ENCODE measurements around the gene AMBRA1. TPM values are rescaled to one million over a fixed set of nuclear protein-coding genes. Genes with fewer than 3 reads are reported as not detected.

The AMBRA1 gene
- total and polyA plus RNA-seq, 11 donors, result 5.6 to 23.5 (median 16.2) TPM

DNA sequence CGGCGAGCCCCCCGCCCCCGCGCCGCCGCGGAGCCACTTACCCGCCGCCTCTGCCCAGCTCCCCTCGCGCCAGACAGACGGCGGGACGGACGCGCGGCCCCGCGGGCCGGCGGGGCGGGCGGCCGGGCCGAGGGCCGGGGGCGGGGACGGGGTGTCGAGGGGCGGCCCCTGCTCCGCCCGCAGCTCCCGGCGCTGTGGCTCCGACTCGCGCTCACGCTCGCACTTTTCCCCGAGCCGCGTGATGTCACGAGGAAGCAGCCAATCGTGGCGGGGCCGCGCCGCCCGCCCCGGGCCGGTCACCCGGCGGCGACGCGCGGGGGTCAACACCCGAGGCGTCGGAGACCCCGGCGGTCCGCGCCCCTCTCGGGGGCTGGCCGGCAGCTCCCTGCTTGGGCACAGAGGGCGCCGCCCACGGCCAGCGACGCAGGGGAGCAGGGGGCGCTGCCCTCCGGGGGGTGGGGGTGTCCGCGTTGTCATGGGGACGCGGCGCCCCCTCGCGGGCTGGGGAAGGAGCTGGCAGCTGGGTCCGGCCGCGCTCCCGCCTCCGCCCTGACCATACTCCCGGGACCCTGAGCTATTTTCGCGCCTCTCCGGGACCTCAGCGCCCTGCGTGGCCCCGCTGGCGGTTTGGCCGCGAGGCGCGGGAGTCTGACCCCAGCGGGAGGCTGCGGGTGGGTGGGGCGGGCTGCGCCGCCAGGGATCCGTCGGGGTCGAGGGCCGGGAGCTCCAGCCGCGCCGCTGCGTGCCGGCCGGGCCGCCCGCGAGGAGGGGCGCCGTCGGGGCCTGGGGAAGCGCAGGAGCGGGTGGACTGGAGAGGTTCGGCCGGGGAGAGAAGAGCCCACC lies 202.0 kb downstream of the AMBRA1 start, which contains the start of gene CHRM4:
Gene CHRM4 (minus strand): TSS at position 199 of the 843 bp plus-strand sequence. CDS start 5,219 bp downstream, outside the sequence.
- H3K27me3 ChIP-seq, result peaks cover 11 to 58% (median 27%) of the 10 kb centered on the region in 9 donors
- peaks cover 0 to 8% (median 4%) of the 10 kb centered on the region in 9 donors for H3K36me3 ChIP-seq
- DNase-seq (no peak), ATAC-seq (peak in 1 of 4 donors; percentile 11)
- peak within 1 kb of the TSS; percentile 7 to 55 (median 44) for H3K4me3 ChIP-seq
- peaks cover 0 to 53% (median 28%) of the 10 kb centered on the region in 12 donors for H3K4me1 ChIP-seq
- intact Hi-C loops (cut with DNase I), result loop anchor here in 9 of 10 donors (2.0 to 10.0 kb wide), 6 partner anchors 136 to 226 kb away; partner anchors contain the start of genes ATG13 (in 4 of the 9) and HARBI1 (in 4 of the 9)
- 0 to 5% (median 1%) methylated on average over 13 to 123 of the region's 123 CpGs for WGBS, 4 donors
- no peaks in the 10 kb centered on the region for H3K9me3 ChIP-seq
- no peak within 1 kb of the TSS for H3K27ac ChIP-seq
- TF ChIP-seq POLR2A (IDR thresholded peaks at IDR 0.05), result no peak
- TF ChIP-seq, protein P1, sequence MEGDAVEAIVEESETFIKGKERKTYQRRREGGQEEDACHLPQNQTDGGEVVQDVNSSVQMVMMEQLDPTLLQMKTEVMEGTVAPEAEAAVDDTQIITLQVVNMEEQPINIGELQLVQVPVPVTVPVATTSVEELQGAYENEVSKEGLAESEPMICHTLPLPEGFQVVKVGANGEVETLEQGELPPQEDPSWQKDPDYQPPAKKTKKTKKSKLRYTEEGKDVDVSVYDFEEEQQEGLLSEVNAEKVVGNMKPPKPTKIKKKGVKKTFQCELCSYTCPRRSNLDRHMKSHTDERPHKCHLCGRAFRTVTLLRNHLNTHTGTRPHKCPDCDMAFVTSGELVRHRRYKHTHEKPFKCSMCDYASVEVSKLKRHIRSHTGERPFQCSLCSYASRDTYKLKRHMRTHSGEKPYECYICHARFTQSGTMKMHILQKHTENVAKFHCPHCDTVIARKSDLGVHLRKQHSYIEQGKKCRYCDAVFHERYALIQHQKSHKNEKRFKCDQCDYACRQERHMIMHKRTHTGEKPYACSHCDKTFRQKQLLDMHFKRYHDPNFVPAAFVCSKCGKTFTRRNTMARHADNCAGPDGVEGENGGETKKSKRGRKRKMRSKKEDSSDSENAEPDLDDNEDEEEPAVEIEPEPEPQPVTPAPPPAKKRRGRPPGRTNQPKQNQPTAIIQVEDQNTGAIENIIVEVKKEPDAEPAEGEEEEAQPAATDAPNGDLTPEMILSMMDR (IDR thresholded peaks at IDR 0.05), result peak in 7 of 12 donors; percentile 10 to 41 (median 30)

DNA sequence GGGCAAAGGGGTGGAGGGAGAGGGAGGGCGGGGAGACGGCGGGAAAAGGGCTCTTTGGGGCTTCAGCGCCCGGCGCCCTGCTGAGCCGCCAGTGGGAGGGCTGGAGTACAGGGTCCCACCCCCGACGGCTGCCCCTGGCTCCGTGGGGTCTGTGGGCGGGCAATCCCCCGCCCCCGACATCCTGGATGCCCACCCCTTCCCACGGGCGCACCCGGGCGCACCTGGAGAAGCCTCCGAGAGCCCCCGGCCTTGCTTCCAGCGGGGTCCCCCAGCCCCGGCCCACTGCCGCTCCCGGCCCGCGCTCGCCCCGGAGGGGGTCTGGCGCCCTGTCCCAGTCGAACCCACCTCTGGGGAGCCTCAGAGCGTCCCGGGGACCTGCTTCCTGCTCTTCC lies 202.6 kb downstream of the AMBRA1 start:
- DNase-seq, result no peak
- no peaks in the 10 kb centered on the region for H3K9me3 ChIP-seq
- no peak overlapping the region for H3K27ac ChIP-seq
- intact Hi-C loops (cut with DNase I), result loop anchor here in 8 of 10 donors (2.0 to 10.0 kb wide), 5 partner anchors 136 to 226 kb away; partner anchors contain the start of genes ATG13 (in 4 of the 8) and HARBI1 (in 4 of the 8)
- H3K4me3 ChIP-seq, result peak overlapping the region in 10 of 12 donors; percentile 10 to 55 (median 49)
- peaks cover 0 to 53% (median 28%) of the 10 kb centered on the region in 12 donors for H3K4me1 ChIP-seq
- ATAC-seq, result no peak
- H3K27me3 ChIP-seq, result peaks cover 11 to 60% (median 27%) of the 10 kb centered on the region in 9 donors
- 0 to 8% (median 2%) methylated on average over 6 to 31 of the region's 31 CpGs for WGBS, 4 donors
- peaks cover 0 to 4% (median 0%) of the 10 kb centered on the region in 9 donors for H3K36me3 ChIP-seq
- TF ChIP-seq, protein P1 (IDR thresholded peaks at IDR 0.05), result no peak
- no peak for TF ChIP-seq POLR2A (IDR thresholded peaks at IDR 0.05)

DNA sequence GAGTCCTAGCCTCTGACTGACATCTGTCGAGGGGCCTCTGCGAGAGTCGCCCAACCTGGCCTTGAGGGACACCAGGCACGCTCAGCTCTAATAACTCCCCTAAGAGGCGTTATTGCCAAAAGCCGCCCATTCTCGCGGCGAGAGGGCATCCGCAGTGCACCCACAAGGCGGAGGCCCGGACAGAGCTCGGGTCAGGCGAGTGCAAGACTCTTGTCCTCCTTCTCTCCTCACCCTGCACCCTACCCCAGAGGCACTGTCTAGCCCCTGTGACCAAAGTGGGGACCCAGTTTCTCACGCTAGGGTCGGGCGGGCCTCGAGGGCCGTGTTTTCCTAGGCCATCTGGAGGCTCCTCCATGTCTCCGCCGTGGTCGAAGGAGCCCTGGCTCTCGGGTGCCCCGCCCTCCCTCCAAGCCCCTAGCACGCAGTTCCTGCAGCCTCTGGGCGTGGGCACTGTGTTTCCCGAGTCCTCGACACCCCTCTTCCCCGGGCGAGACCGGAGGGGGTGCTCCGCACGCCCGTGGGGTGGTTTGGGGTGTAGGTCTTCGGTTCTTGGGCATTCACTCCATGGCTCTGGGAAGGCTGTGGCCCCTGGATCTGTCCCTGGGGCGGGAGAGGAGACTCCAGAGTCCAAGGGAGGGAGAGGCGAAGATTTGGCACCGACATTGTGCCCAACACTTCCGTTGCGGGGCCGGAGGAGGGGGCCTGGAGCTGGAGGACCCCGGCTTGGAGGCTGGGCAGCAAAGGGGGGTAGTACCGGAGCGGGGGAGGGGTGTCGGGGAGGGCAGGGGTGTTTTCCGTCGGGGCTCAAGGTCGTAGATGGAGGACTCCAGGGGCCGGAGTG lies 203.3 kb downstream of the AMBRA1 start:
- H3K4me1 ChIP-seq, result peaks cover 0 to 53% (median 28%) of the 10 kb centered on the region in 12 donors
- H3K9me3 ChIP-seq, result no peaks in the 10 kb centered on the region
- DNase-seq (no peak), ATAC-seq (no peak)
- no peaks in the 10 kb centered on the region for H3K36me3 ChIP-seq
- intact Hi-C loops (cut with DNase I), result loop anchor here in 8 of 10 donors (2.0 to 10.0 kb wide), 5 partner anchors 137 to 227 kb away; partner anchors contain the start of genes ATG13 (in 4 of the 8) and HARBI1 (in 4 of the 8)
- H3K27ac ChIP-seq, result no peak overlapping the region
- 18 to 23% (median 18%) methylated on average over 26 to 49 of the region's 49 CpGs for WGBS, 4 donors
- H3K4me3 ChIP-seq, result peak overlapping the region in 1 of 12 donors; percentile 3
- peaks cover 11 to 60% (median 27%) of the 10 kb centered on the region in 9 donors for H3K27me3 ChIP-seq
- TF ChIP-seq POLR2A (IDR thresholded peaks at IDR 0.05), result no peak
- TF ChIP-seq, protein P1 (IDR thresholded peaks at IDR 0.05), result no peak
